GM03348 (cell line): Measurements from ENCODE around the gene R3HDM1.
A peak's percentile ranks its signal among the peaks of the same experiment; 100 is the strongest.
"Not testable (repeated sequence)": the region's sequence is repeated elsewhere in the genome, so short reads cannot be mapped to it uniquely, and the experiment has no call there.

ENCODE experiments used
- DNase-seq: peaks from one replicate; pipeline ENCODE4 v3.0.0; 2012; ENCODE audit warnings: low spot score

Gene R3HDM1

DNA sequence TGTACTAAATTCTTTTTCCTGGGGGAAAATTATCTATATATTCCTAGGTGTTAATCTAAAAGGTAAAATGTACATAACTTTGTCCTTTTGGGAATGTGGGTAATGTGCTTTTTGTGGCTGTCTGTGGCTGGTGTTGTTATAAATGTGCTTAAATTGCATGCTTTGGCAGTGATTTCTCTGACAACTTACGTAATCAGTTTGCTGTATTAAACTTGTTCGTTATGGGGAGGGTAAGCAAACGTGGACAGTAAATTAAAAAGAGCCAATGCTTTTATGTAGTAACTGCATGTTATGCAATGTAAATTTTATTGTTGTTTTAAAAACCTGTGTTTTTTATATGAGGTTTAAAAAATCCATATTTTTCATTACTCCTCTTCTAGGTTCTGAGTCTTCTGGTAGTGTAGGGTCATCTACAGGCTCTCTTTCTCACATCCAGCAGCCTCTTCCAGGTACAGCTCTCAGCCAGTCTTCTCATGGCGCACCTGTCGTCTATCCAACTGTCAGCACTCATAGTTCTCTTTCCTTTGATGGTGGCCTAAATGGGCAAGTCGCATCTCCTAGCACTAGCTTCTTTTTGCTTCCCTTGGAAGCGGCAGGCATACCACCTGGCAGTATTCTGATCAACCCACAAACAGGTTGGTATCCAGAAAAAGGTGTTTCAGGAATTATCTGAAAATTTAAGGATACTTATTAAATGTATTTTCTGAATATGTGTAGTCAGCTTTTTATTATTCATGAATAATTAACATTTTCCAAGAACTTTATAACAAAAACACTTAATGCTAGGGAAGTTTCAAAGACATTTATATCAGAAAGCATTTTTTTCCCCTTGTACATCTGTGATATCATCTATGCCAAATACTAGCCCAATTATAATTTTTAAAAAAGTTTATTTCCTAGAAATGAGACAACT, 110.1 kb downstream of the R3HDM1 start:
- DNase-seq: no peak

DNA sequence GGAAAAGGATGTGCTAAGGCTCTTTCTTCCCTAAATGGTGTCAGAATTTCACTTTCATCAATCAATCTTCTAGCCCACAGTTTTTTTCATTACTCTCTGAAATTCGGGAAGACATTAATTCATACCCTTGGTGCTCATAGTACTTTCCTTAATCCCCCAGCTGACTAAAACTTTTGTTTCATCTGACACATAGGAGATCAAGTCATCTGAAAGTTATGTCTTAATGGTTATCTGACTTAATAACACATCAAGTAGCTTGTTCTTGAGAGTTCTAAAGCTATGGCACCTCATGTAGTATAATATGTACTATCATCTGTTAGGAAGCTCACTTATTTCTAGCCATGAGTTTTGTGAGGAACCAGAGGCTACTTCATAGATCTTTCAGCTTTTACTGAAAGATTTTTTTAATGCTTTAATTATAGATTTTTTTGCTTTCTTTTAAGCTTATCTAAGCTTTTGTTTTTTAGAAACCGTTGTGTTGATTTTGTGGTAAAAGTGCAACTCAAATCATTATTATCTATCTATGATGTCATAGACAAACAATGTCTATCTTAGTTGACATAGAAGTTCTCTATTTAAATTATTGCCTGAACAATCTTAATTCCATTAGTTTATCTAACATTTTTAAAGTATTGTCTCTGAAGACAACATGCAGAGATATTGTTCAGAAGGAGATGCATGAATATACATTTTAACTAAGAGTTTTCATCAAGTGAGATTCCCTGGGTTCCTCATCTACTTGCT, 116.7 kb downstream of the R3HDM1 start:
- DNase-seq: no peak

GRCh38 chr2:135650721-135651120, 119.4 kb downstream of the R3HDM1 start:
- DNase-seq: no peak

GRCh38 chr2:135651717-135652116, 120.4 kb downstream of the R3HDM1 start:
- DNase-seq: no peak

GRCh38 chr2:135654239-135654638, 123.0 kb downstream of the R3HDM1 start:
- not testable (repeated sequence) for DNase-seq

GRCh38 chr2:135657806-135658582, 126.7 kb downstream of the R3HDM1 start:
- no peak for DNase-seq

- DNase-seq: no peak
Measured at GRCh38 chr2:135662088-135662487, 130.8 kb downstream of the R3HDM1 start.

- DNase-seq: no peak
Measured at GRCh38 chr2:135663148-135663700, 131.9 kb downstream of the R3HDM1 start.

DNA sequence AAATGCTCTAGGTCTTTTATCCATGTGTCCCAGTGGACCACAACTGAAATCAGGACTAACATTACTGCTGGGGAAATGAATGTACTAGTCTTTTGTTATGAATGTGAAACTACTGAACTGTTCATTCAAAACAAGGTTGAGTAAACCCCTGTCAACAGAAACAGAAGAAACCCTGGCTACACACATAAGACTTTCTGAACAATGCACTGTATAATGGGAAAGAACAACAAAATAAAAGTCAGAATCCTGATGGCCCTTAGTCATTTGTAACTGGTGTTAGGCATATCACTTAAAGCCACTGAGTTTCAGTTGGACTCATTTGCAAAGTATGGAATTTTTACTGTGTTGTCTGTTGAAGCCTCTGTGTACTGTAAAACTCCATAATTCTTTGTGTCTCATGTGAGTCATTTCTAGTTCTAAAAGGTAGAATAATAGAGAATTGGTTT, 133.4 kb downstream of the R3HDM1 start:
- DNase-seq: no peak

DNA sequence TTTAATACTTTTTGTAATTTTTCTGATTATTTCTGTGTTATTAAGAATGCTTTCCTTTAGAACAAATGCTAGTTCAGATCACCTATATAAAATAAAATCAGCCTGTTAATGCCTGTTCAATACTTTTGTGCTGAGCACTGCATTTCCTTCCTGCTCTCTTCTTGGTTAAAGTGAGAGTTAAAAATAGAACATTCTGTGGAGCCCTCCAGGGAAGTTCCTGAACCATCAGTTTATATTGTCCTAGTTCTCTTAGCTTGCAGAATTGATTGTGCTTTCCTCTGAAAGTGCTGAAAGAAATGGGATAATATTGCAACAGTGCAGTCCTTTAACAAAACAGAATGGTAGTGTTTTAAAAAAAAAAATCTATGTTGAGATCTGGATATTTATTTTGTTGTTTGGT, 135.8 kb downstream of the R3HDM1 start:
- DNase-seq: no peak

DNA sequence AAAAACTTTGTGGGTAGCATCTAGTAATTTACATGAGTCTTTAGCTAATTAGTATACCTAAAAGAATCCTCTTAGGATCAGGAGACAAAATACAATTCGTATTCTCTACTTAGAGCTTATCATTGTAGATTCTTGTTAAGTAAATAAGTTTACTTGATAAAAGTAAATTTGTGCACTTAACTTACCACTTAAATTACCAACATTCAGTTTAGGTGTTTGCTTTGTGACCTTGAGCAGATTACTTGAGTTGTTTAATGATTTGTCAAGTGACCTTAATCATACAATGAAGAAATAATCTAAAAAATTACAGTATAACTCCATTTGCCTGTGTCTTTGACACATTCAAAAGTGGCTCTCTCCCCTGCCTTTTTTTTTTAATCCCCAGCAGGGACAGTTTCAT, 143.2 kb downstream of the R3HDM1 start:
- DNase-seq: no peak

GRCh38 chr2:135676031-135676430, 144.7 kb downstream of the R3HDM1 start:
- DNase-seq: no peak

- DNase-seq: no peak
Measured at GRCh38 chr2:135679125-135679524, 147.8 kb downstream of the R3HDM1 start.

DNA sequence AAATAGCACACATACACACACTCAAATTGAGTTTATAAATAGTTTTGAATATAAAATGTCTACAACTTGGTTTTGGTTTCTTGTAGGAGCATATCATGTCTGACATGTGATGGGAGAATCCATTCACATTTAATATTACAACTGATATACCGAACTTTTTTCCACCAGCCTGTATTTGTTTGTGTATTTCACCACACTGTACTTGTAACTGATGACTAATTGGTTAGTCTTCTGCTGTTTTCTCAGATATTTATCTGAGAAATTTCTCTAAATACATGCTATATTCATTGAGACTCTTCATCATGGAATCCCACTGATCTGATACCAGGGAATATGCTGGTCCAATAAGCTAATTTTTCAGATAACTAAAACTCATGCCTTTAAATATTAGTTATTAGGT, 154.1 kb downstream of the R3HDM1 start:
- DNase-seq: peak; percentile 50

GRCh38 chr2:135688978-135689377, 157.7 kb downstream of the R3HDM1 start:
- DNase-seq: no peak

GRCh38 chr2:135689679-135690078, 158.4 kb downstream of the R3HDM1 start:
- DNase-seq: no peak

- DNase-seq: no peak
Measured at GRCh38 chr2:135694711-135695110, 163.4 kb downstream of the R3HDM1 start.

DNA sequence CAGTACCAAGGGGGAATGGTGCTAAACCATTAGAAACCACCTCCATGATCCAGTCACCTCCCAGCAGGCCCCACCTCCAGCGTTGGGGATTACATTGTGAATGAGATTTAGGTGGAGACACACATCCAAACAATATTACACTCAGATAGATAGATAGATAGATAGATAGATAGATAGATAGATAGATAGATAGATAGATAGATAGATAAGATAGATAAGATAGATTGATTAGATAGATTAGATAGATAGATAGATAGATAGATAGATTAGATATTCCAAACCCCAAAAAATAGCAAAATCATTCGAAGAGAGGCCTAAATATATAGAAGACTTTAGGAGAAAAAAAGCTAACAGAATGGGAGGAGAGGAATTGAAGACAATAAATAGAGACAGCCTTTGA, 167.6 kb downstream of the R3HDM1 start:
- DNase-seq: no peak

- peak; percentile 41 for DNase-seq
Measured at GRCh38 chr2:135701442-135701841, 170.2 kb downstream of the R3HDM1 start.

GRCh38 chr2:135703300-135703699, 172.0 kb downstream of the R3HDM1 start:
- DNase-seq: no peak

DNA sequence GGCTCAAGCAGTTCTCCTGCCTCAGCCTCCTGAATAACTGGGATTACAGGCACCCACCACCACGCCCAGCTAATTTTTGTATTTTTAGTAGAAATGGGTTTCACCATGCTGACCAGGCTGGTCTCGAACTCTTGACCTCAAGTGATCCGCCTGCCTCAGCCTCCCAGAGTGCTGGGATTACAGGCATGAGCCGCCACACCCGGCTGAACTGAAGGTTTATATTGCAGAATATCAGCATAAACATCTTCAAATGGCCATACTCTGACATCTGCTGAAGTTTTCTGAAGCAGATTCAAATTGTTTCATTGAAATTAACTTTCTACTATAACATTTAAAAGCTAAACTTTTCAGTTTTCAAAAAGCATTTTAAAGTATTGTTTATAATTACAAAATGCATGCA, 172.8 kb downstream of the R3HDM1 start:
- DNase-seq: not testable (repeated sequence)

DNA sequence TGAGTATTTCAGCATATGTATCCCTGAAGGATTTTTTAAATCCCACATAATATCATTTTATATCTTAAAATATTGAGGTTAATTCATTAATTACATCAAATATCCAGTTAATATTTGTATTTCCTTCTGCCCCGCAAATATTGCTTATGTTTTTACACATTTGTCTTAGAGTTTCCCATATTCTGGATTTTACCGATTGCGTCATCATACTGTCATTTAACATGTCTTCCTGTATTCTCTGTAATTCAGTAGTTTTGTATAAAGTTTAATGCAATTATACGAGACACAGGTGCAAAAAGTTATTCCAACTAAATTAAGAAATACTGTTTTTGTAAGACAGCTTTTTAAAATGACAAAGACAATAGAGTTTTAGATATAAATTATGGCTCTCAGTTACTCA, 176.9 kb downstream of the R3HDM1 start:
- DNase-seq: no peak
